Stimulated activated CD4-positive, alpha-beta T cell treated with anti-CD3 and anti-CD28 coated beads, Interleukin-4, amount 100 ng/mL, for 4 hours (primary cell): Measurements from ENCODE around the gene METTL1.
"Not testable (repeated sequence)": the region's sequence is repeated elsewhere in the genome, so short reads cannot be mapped to it uniquely, and the experiment has no call there.

ENCODE experiments used
- DNase-seq, 2 experiments: peaks; one replicate each; pipeline ENCODE4 v3.0.0-alpha.2; 2020

METTL1 gene

GRCh38 chr12:57796996-57797395 is 25.1 kb upstream of the METTL1 start:
- DNase-seq, result no peak

- DNase-seq, result no peak
Observed at GRCh38 chr12:57795354-57795753, 23.4 kb upstream of the METTL1 start.

GRCh38 chr12:57793920-57794319 is 22.0 kb upstream of the METTL1 start:
- no peak for DNase-seq

GRCh38 chr12:57783861-57784260 is 12.0 kb upstream of the METTL1 start:
- no peak for DNase-seq

- DNase-seq, result no peak
Observed at GRCh38 chr12:57783466-57783801, 11.5 kb upstream of the METTL1 start.

GRCh38 chr12:57782608-57783465 is 10.9 kb upstream of the METTL1 start, which contains the start of gene TSFM:
Gene TSFM, plus strand, starts transcription at chr12:57782787. Its CDS starts 15 bp downstream, at chr12:57782802.
- DNase-seq, result peak; percentile 93 to 98

GRCh38 chr12:57782243-57782607 is 10.3 kb upstream of the METTL1 start:
- DNase-seq, result no peak

GRCh38 chr12:57781801-57782200 is 9.9 kb upstream of the METTL1 start:
- DNase-seq, result no peak

- no peak for DNase-seq
Observed at GRCh38 chr12:57781244-57781643, 9.3 kb upstream of the METTL1 start.

- DNase-seq, result no peak
Observed at GRCh38 chr12:57780284-57780897, 8.5 kb upstream of the METTL1 start.

GRCh38 chr12:57779736-57780135 is 7.8 kb upstream of the METTL1 start:
- DNase-seq, result no peak

- DNase-seq, result no peak
Observed at GRCh38 chr12:57777911-57778310, 6.0 kb upstream of the METTL1 start.

- DNase-seq, result no peak
Observed at GRCh38 chr12:57777367-57777766, 5.5 kb upstream of the METTL1 start.

- DNase-seq, result no peak
Observed at GRCh38 chr12:57776247-57776587, 4.3 kb upstream of the METTL1 start.

GRCh38 chr12:57775563-57776246 is 3.8 kb upstream of the METTL1 start:
- DNase-seq, result no peak

GRCh38 chr12:57775044-57775443 is 3.1 kb upstream of the METTL1 start:
- DNase-seq, result no peak

- DNase-seq, result not testable (repeated sequence)
Observed at GRCh38 chr12:57774634-57775033, 2.7 kb upstream of the METTL1 start.

GRCh38 chr12:57772429-57773322 is 771 bp upstream of the METTL1 start, which contains the start of gene EEF1AKMT3:
Gene EEF1AKMT3, plus strand, starts transcription at chr12:57772614. Its CDS starts 111 bp downstream, at chr12:57772725.
- no peak for DNase-seq

GRCh38 chr12:57771236-57771872 is 551 bp downstream of the METTL1 start:
- peak; percentile 87 to 92 for DNase-seq

GRCh38 chr12:57770734-57771133 is 1.2 kb downstream of the METTL1 start:
- DNase-seq, result no peak

GRCh38 chr12:57769594-57769993 is 2.3 kb downstream of the METTL1 start:
- DNase-seq, result no peak

- no peak for DNase-seq
Observed at GRCh38 chr12:57767876-57768275, 4.0 kb downstream of the METTL1 start.
